Caco-2 (cell line): ENCODE measurements around the gene HOXD8. TPM values are rescaled to one million over a fixed set of nuclear protein-coding genes. Genes with fewer than 3 reads are reported as not detected.

Experiments used
- BruUV-seq: library from RNA; stranded (reverse); fragments of 400-500 nt; replicated peaks from 2 replicates; lab custom pipeline; 2021; lab: Mats Ljungman, UMichigan
- CTCF ChIA-PET: fragments of 300-600 bp; sonication (Branson Sonifier 250); formaldehyde crosslinking; loops from one replicate; lab custom pipeline; 2022; ENCODE audit warnings: antibody characterized with exemption; lab: Charles Lee
- POLR2A ChIA-PET: fragments of 300-600 bp; sonication (Branson Sonifier 250); formaldehyde crosslinking; loops from one replicate; lab custom pipeline; 2022; ENCODE audit warnings: antibody characterized with exemption; lab: Charles Lee
- DNase-seq, 2 experiments: peaks; one replicate each; pipeline versions ENCODE4 v3.0.0 to v3.0.0-alpha.2; 2020 to 2022
- H3K27me3 ChIP-seq: replicated peaks from 2 replicates; pipeline ENCODE4 v1.6.0; 2011; ENCODE audit warnings: low read length; ENCODE audit not compliant: control insufficient read depth, insufficient read depth
- H3K36me3 ChIP-seq: 2 replicates; pipeline ENCODE4 v1.5.1; 2011; ENCODE audit warnings: low read length; ENCODE audit not compliant: control insufficient read depth, insufficient read depth
- H3K4me1 ChIP-seq: fragments of 250-450 bp; sonication (Bioruptor Pico); 2 replicates; pipeline ENCODE4 v1.5.1; 2020; ENCODE audit warnings: mild to moderate bottlenecking
- H3K4me3 ChIP-seq: 2 replicates; pipeline ENCODE4 v1.5.1; 2011; ENCODE audit warnings: low read depth, mild to moderate bottlenecking, control low read depth, low read length
- H3K9me3 ChIP-seq: fragments of 250-450 bp; sonication (Bioruptor Pico); 2 replicates; pipeline ENCODE4 v1.5.1; 2020; ENCODE audit warnings: mild to moderate bottlenecking, moderate library complexity
- H3K27ac Mint-ChIP-seq: one replicate; pipeline ENCODE4 v1.8.0; 2022; ENCODE audit warnings: mixed read lengths; ENCODE audit not compliant: unreplicated experiment
- H3K27me3 Mint-ChIP-seq: one replicate; pipeline ENCODE4 v1.8.0; 2022; ENCODE audit warnings: mixed read lengths; ENCODE audit not compliant: insufficient read depth, unreplicated experiment
- H3K36me3 Mint-ChIP-seq: one replicate; pipeline ENCODE4 v1.8.0; 2022; ENCODE audit warnings: mild to moderate bottlenecking, mixed read lengths; ENCODE audit not compliant: insufficient read depth, unreplicated experiment
- H3K4me1 Mint-ChIP-seq: one replicate; pipeline ENCODE4 v1.8.0; 2022; ENCODE audit warnings: low read depth, mixed read lengths; ENCODE audit not compliant: unreplicated experiment
- H3K4me3 Mint-ChIP-seq: one replicate; pipeline ENCODE4 v1.8.0; 2022; ENCODE audit warnings: mild to moderate bottlenecking, moderate library complexity, mixed read lengths; ENCODE audit not compliant: unreplicated experiment
- H3K9me3 Mint-ChIP-seq: one replicate; pipeline ENCODE4 v1.8.0; 2022; ENCODE audit warnings: mixed read lengths; ENCODE audit not compliant: unreplicated experiment
- intact Hi-C: fragments of 100-400 bp; cut with micrococcal nuclease; formaldehyde crosslinking; loops from one replicate; pipeline ENCODE4 v1.10.0; 2022; ENCODE audit not compliant: unreplicated experiment
- total RNA-seq: library from RNA; stranded (reverse); gene quantifications from 2 replicates; pipeline ENCODE4 v1.2.3, GENCODE V29; 2022
- TF ChIP-seq, protein P1 (sequence below), 2 experiments: fragments of 200-600 bp in 1 of 2; IDR thresholded peaks; 1 replicate in 1 of 2; 2 replicates in 1 of 2; pipeline versions ENCODE4 v1.5.1 to v1.8.0; 2011 to 2022; ENCODE audit warnings: antibody characterized with exemption in 1 of 2, control low read depth in 1 of 2, inconsistent platforms in 1 of 2, low read depth in 1 of 2, low read length in 1 of 2, mild to moderate bottlenecking in 1 of 2, moderate library complexity in 1 of 2; ENCODE audit not compliant: insufficient read depth in 1 of 2, severe bottlenecking in 1 of 2, unreplicated experiment in 1 of 2

HOXD8 gene
- total RNA-seq, 1 experiment from 2014 or later = not detected

DNA sequence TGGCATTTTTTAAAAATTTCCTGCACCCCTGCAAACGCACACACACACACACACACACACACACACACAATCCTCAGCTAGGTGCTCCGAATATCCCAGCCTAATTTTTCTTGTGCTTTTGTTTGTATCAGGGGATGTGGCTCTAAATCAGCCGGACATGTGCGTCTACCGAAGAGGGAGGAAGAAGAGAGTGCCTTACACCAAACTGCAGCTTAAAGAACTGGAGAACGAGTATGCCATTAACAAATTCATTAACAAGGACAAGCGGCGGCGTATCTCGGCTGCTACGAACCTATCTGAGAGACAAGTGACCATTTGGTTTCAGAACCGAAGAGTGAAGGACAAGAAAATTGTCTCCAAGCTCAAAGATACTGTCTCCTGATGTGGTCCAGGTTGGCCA is 35.2 kb upstream of the HOXD8 start:
- H3K27ac Mint-ChIP-seq = no peak overlapping the region
- peaks cover 14% of the 10 kb centered on the region for H3K27me3 ChIP-seq
- H3K36me3 Mint-ChIP-seq = no peaks in the 10 kb centered on the region
- no peak overlapping the region for H3K4me3 ChIP-seq
- TF ChIP-seq, protein P1, sequence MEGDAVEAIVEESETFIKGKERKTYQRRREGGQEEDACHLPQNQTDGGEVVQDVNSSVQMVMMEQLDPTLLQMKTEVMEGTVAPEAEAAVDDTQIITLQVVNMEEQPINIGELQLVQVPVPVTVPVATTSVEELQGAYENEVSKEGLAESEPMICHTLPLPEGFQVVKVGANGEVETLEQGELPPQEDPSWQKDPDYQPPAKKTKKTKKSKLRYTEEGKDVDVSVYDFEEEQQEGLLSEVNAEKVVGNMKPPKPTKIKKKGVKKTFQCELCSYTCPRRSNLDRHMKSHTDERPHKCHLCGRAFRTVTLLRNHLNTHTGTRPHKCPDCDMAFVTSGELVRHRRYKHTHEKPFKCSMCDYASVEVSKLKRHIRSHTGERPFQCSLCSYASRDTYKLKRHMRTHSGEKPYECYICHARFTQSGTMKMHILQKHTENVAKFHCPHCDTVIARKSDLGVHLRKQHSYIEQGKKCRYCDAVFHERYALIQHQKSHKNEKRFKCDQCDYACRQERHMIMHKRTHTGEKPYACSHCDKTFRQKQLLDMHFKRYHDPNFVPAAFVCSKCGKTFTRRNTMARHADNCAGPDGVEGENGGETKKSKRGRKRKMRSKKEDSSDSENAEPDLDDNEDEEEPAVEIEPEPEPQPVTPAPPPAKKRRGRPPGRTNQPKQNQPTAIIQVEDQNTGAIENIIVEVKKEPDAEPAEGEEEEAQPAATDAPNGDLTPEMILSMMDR (IDR thresholded peaks at IDR 0.05; ENCODE audit: insufficient read depth in 1 of 2, low read depth in 1 of 2, low read length in 1 of 2, severe bottlenecking in 1 of 2, unreplicated experiment in 1 of 2) = no peak
- H3K4me1 ChIP-seq = peaks cover 13% of the 10 kb centered on the region
- BruUV-seq = no TSS peak
- no peaks in the 10 kb centered on the region for H3K36me3 ChIP-seq
- no peak for DNase-seq
- no peaks in the 10 kb centered on the region for H3K9me3 ChIP-seq
- intact Hi-C loops = loop anchor here (10.0 kb wide), 2 partner anchors 490 to 1060 kb away; no protein-coding TSS in a partner anchor
- peaks cover 45% of the 10 kb centered on the region for H3K27me3 Mint-ChIP-seq
- H3K4me3 Mint-ChIP-seq = no peak overlapping the region
- H3K4me1 Mint-ChIP-seq = no peaks in the 10 kb centered on the region
- no peaks in the 10 kb centered on the region for H3K9me3 Mint-ChIP-seq
- POLR2A ChIA-PET = no interaction called here
- CTCF ChIA-PET = interaction anchor here (0.7 kb wide), 1 partner anchor 32 kb away, joined by 3 read pairs; no protein-coding TSS in a partner anchor

GRCh38 chr2:176095421-176095820 is 34.1 kb upstream of the HOXD8 start:
- Histone ChIP-seq H3K4me3 (no peak overlapping the region), H3K9me3 (no peaks in the 10 kb centered on the region), H3K4me1 (peaks cover 13% of the 10 kb centered on the region), H3K27me3 (peaks cover 14% of the 10 kb centered on the region), H3K36me3 (no peaks in the 10 kb centered on the region)
- Mint-ChIP-seq H3K27me3 (peaks cover 41% of the 10 kb centered on the region), H3K4me3 (no peak overlapping the region), H3K36me3 (no peaks in the 10 kb centered on the region), H3K27ac (no peak overlapping the region), H3K4me1 (no peaks in the 10 kb centered on the region), H3K9me3 (no peaks in the 10 kb centered on the region)
- ChIA-PET CTCF (interaction anchor here (0.6 to 1.5 kb wide), 3 partner anchors 16 to 143 kb away, joined by 3 read pairs; partner anchors contain the start of gene LNPK), POLR2A (no interaction called here)
- BruUV-seq = no TSS peak
- no peak for DNase-seq
- intact Hi-C loops = loop anchor here (10.0 kb wide), 2 partner anchors 491 to 1061 kb away; no protein-coding TSS in a partner anchor
- TF ChIP-seq, protein P1 (IDR thresholded peaks at IDR 0.05; ENCODE audit: insufficient read depth in 1 of 2, low read depth in 1 of 2, low read length in 1 of 2, severe bottlenecking in 1 of 2, unreplicated experiment in 1 of 2) = no peak

- no TSS peak for BruUV-seq
- Histone ChIP-seq H3K27me3 (peaks cover 14% of the 10 kb centered on the region), H3K9me3 (no peaks in the 10 kb centered on the region), H3K4me3 (peak overlapping the region; percentile 42; the same call in 1 of the 2 replicates), H3K36me3 (no peaks in the 10 kb centered on the region), H3K4me1 (peaks cover 13% of the 10 kb centered on the region)
- Mint-ChIP-seq H3K27ac (no peak overlapping the region), H3K4me1 (no peaks in the 10 kb centered on the region), H3K9me3 (no peaks in the 10 kb centered on the region), H3K4me3 (peak overlapping the region; percentile 66), H3K36me3 (no peaks in the 10 kb centered on the region), H3K27me3 (peaks cover 41% of the 10 kb centered on the region)
- TF ChIP-seq, protein P1 (IDR thresholded peaks at IDR 0.05; ENCODE audit: insufficient read depth in 1 of 2, low read depth in 1 of 2, low read length in 1 of 2, severe bottlenecking in 1 of 2, unreplicated experiment in 1 of 2) = no peak
- intact Hi-C loops = loop anchor here (2.0 to 10.0 kb wide), 3 partner anchors 492 to 1062 kb away; no protein-coding TSS in a partner anchor
- CTCF ChIA-PET = interaction anchor here (0.8 to 2.0 kb wide), 6 partner anchors 8 to 1347 kb away, joined by 3 to 4 read pairs (median 3); partner anchors contain the start of gene LNPK
- POLR2A ChIA-PET = interaction anchor here (0.5 kb wide), 1 partner anchor 30 kb away, joined by 5 read pairs; no protein-coding TSS in a partner anchor
- DNase-seq = peak in 1 of 2 experiments; percentile 7
Measured at GRCh38 chr2:176096243-176096985, 33.1 kb upstream of the HOXD8 start.
